ENCODE results near the gene PLD2.

The PLD2 gene, protein sequence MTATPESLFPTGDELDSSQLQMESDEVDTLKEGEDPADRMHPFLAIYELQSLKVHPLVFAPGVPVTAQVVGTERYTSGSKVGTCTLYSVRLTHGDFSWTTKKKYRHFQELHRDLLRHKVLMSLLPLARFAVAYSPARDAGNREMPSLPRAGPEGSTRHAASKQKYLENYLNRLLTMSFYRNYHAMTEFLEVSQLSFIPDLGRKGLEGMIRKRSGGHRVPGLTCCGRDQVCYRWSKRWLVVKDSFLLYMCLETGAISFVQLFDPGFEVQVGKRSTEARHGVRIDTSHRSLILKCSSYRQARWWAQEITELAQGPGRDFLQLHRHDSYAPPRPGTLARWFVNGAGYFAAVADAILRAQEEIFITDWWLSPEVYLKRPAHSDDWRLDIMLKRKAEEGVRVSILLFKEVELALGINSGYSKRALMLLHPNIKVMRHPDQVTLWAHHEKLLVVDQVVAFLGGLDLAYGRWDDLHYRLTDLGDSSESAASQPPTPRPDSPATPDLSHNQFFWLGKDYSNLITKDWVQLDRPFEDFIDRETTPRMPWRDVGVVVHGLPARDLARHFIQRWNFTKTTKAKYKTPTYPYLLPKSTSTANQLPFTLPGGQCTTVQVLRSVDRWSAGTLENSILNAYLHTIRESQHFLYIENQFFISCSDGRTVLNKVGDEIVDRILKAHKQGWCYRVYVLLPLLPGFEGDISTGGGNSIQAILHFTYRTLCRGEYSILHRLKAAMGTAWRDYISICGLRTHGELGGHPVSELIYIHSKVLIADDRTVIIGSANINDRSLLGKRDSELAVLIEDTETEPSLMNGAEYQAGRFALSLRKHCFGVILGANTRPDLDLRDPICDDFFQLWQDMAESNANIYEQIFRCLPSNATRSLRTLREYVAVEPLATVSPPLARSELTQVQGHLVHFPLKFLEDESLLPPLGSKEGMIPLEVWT

DNA sequence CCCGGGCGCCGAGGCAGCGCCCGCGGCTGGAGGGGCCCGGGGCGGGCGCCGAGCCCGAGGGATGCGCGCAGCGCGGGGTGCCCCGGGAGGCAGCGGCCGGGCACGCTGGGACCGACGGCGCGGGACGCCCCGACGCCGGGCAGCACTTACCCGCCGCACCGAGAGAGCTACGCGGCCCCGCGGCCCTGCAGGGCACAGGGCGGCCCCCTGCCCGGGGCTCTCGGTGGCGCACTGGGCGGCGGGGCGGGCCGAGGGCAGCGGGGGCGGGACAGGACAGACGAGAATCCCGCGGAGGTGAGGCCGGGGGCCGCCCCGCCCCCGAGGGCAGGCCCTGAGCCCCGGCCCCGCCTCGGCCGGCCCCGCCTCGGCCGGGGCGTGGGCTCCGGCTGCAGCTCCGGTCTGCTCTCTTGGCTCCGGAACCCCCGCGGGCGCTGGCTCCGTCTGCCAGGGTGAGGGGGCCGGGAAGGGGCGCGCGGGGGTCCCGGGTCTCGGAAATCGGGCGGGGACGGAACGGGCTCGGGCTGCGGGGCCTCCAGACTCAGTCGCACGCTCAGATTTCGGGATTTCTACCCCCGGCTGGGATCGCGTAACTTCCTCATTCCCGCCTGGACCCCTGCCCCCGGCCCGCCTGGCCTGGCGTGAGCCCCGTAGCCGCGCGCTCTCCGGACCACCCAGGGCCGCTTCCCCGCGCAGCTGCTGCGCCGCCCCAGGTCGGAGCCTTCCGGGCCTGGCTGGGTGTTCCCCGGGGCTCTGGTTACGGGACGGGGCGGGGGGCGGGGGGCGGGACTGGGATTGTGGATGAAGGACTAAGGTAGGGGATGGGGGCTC lies at the start of gene PLD2:
PLD2 (plus strand) TSS at position 376 of the 828 bp plus-strand sequence. CDS start 621 bp downstream, outside the sequence.
- DNase-seq (ENCODE audit: low read depth in 2 of 2), result peak in 1 of 2 experiments; percentile 31

DNA sequence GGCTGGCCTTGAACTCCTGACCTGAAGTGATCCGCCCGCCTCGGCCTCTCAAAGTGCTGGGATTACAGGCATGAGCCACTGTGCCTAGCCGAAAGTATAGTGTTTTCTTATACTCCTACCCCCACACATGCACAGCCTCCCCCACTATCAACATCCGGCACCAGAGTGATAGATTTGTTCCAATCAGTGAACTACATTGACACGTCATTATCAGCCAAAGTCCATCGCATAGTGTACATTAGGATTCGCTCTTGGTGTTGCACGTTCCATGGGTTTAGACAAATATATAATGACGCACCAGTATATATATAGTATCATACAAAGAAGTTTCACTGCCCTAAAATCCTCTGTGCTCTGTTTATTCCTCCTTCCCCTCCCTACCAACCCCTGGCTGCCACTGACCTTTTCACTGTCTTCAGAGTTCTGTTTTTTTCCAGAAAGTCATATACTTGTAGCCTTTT lies 47.1 kb upstream of the PLD2 start:
- no peak for DNase-seq (ENCODE audit: low read depth in 2 of 2)

DNA sequence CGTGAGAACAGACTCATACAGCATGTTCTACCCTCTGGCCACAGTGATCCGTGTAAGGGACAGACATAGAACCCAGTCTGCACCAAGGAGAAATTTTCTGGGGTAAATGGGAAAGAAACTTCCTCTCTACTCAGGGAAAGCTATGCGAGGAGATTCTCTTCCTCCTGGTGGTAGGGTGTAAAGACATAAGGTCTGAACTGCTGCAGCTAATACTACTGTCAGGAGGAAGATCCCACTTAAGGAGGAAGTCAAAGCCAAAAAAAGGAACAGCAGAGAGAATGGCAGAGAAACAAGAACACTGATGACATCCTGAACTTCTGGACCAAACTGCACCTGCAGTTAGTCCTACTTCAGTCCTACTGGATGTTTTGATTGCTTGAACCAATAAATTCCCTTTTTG lies 42.4 kb upstream of the PLD2 start:
- no peak for DNase-seq (ENCODE audit: low read depth in 2 of 2)

DNA sequence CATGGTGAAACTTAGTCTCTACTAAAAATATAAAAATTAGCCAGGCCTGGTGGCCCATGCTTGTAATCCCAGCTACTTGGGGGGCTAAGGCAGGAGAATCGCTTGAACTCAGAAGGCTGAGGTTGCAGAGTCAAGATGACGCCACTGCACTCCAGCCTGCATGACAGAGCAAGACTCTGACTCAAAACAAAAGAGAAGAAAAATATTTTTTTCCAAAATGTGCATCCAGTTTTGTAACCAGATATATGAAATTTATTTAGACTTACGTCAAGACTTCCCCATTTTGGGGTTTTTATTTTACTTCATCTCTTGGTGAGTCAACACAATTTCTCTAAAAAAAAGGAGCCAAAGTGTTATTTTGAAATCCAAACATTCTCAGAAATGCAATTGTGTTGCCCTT lies 40.8 kb upstream of the PLD2 start:
- no peak for DNase-seq (ENCODE audit: low read depth in 2 of 2)

DNA sequence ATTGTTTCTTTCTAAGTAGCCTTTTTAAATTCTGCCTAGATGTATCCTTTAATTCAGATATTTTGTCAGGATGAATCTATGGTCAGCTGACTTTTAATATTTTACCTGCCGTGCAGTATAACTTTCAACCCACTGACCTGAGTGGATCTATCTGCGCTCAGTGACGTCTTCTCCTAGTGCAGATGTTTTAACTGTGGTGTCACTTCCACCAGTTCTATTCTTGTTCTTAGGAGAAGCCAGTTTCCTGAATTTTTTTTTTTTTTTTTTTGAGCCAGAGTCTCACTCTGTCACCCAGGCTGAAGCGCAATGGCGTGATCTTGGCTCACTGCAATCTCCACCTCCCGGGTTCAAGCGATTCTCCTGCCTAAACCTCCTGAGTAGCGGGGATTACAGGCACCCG lies 40.2 kb upstream of the PLD2 start:
- DNase-seq (ENCODE audit: low read depth in 2 of 2), result no peak

DNA sequence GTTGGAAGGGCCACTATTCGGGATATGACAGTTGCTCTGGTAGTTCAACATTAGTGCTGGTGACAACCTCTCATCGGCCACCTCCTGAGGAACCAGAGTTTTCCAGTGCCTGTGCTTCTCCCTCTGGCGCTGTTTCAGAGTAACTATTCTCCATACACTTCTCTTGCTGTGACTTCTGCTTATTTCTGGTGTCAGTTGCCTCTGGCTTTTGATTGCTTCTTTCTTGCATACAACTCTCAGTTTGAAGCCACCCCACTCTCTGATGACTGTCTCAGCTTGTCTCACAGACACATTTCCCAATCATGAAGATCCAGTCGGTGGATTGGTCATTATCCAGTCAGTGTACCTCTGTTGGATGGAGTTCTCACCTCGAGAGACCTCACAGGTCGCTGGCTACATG lies 38.7 kb upstream of the PLD2 start:
- DNase-seq (ENCODE audit: low read depth in 2 of 2), result no peak

DNA sequence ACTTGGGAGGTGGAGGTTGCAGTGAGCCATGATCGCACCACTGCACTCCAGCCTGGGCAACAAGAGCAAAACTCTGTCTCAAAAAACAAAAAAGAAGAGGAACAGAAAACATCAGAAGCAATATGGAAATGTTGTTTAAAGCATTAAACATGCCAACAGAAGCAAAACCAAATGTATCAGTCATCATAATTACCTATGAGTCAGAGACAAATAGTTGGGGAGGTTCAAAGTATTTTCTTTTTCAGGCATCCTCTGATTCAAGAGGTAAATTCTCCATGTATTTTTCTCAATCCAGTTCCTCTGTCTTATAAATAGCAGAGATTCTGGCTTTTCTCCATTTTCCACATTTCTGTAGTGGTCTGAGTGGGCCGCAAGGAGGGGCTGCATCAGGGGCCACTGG lies 37.3 kb upstream of the PLD2 start:
- DNase-seq (ENCODE audit: low read depth in 2 of 2), result no peak

DNA sequence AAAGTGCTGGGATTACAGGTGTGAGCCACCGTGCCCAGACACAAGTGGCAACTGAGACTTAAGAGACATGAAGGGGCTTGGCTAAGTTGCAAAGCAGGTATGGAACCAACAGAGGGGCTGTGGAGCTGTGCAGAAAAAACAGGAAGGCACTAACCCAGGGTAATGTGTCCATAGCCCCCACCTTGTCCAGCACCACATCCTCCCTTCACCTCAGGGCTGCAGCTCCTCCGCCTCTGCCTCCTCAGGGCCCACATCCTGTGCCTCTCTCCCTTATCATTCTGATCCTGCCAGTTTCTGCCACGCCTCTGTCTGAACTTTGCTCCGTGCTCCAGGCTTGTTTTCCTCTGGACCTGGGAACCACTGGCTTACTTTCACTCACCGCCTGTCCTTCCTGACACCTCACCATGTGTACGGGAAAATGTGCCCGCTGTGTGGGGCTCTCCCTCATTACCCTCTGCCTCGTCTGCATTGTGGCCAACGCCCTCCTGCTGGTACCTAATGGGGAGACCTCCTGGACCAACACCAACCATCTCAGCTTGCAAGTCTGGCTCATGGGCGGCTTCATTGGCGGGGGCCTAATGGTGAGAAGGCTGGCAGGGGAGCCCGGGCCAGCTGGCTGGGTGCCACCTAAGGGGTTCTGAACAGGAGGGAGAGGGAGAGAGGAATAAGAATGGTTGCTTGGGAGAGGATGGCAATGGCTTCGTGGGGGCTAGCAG lies 35.3 kb upstream of the PLD2 start, which contains the start of gene TM4SF5:
TM4SF5 (plus strand) TSS at position 368 of the 716 bp plus-strand sequence; CDS start at position 405, 37 bp downstream.
- DNase-seq (ENCODE audit: low read depth in 2 of 2), result no peak

DNA sequence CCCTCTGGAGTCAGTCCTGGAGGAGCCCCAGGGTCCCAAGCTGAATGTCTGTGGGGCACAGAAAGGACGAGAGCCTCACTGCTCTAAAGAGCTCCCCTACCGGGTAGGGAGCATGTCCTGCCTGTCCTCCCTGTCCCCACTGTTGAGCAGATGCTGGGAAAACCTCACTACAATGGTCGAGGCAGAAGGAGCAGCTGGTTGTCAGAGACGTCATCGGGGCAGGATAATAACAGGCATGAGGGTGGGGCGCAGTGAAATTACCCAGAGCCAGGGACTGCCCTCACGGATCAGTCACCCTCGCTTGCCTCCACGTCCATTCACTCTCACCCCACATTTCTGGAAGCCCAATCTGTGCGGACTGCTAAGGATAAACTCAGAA lies 34.7 kb upstream of the PLD2 start:
- no peak for DNase-seq (ENCODE audit: low read depth in 2 of 2)

DNA sequence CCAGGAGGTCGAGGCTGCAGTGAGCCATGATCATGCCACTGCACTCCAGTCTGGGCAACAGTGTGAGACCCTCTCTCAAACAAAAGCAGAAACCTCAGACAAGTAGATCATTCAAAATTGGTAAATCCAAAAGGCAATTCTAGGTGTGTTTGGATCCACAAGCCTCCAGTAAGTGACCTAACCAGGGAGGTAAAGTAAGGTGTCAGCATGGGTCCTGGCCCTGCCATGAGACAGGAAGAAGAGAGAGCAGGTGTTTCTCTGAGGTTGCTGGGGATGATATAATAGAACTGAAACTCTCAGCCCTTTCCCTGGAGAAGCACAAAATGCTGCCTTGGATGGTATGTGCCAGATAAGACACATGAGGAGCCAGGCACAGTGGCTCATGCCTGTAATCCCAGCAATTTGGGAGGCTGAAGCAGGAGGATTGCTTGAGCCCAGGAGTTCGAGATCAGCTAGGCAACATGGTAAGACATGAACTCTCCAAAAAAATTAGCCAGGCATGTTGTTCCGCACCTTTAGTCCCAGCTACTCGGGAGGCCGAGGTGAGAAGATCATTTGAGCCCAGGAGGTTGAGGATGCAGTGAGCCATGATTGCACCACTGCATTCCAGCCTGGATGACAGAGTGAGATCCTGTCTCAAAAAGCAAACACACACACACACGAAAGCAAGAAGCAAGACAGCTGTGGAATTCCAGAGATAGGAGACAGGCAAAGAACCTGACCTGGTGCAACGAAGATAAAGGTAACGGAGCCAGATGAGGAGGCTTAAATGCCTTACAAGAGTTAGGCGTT lies 28.8 kb upstream of the PLD2 start:
- no peak for DNase-seq (ENCODE audit: low read depth in 2 of 2)

DNA sequence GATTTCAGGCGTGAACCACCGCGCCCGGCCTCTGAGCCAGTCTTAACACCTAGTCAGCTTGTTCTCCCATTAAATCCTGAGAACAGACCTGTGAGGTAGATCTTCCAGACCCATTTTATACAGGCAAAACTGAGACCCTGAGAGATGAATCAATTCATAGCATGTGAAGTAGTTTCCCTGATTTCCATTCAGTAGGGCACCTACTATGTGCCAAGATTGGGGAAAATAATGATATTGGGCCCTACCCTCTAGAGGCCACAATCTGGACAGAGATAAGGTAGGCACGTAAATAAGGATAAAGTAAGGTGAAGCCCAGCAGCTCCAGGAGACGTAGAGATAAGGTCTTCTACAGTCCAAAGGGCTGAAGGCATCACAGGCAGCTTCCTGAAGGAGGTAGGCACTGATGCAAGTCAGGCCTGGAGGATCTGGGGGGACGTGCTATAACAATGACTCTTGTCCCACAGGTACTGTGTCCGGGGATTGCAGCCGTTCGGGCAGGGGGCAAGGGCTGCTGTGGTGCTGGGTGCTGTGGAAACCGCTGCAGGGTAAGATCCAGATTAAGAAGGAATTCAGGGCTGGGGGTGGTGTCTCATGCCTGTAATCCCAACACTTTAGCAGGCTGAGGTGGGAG lies 26.5 kb upstream of the PLD2 start:
- no peak for DNase-seq (ENCODE audit: low read depth in 2 of 2)

DNA sequence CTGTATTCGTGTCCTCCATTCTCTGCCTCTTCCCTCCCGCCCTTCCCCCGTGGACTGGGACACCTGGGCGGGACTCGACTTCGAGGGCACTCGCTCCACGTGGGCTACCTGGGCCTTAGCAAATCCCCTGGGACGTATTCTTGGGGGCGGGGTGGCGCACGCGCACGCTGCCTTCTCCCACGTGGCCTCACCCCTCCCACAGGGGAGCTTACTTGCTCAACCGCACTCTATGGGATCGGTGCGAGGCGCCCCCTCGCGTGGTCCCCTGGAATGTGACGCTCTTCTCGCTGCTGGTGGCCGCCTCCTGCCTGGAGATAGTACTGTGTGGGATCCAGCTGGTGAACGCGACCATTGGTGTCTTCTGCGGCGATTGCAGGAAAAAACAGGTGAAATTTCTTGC lies 24.3 kb upstream of the PLD2 start:
- no peak for DNase-seq (ENCODE audit: low read depth in 2 of 2)

DNA sequence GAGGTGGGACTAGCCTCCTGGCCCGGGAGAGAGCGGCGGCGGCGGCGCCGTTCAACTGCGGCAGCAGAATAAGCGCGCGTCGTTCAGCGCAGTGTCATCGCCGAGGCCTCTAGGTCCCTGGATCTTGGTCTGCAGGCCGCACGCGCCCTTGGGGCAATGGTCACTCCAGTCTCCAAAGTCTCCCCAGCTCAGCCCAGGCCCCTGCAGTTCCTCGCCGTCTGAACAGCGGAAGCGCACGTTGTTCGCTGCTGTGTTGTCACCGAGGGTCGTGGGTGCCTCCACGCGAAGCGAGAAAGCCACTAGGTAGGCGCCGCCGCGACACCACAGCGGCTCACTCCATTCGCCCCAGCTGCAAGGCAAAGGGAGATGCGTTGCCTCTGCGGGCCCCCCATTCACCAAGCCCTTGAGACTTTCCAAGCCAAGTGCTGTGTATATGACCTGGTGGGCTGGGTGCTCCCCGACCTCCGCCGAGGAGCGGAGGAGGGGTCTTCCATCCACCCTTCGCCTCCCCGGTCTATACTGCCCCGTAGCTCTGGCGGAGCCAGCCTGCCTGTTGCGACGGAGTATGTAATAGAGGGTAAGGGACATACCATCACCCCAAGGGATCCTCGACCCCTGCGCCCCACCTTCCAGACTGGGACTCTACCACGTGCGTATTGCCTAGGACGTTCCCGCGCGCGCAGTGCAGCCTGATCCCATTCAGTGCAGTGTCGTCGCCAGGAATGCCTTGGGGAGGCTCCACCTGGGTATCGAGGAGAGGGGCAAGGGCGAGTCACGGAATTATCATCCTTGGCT lies 21.4 kb upstream of the PLD2 start:
- DNase-seq (ENCODE audit: low read depth in 2 of 2), result no peak

DNA sequence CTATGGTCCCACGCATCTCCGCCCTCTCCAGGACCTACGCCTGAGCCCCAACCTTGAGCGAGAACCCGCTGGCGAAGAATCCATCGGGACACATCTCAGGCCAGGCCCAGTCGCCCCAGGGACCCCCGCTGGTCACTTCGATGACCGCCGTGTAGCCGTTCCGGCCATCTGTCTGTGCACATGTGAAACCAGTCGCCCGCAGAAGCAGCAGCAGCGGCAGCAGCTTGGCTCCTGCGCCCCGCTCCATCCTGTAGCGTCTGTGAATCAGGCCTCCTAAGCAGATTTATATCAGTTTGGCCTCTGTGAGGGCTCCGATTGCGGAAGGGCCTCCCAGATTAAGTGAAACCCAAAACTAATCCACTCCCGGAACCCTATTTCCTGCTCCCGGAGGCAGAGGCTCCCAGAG lies 20.8 kb upstream of the PLD2 start, which contains the start of gene VMO1:
VMO1 (minus strand) TSS at position 259 of the 406 bp plus-strand sequence; CDS start at position 247, 12 bp downstream.
- no peak for DNase-seq (ENCODE audit: low read depth in 2 of 2)

DNA sequence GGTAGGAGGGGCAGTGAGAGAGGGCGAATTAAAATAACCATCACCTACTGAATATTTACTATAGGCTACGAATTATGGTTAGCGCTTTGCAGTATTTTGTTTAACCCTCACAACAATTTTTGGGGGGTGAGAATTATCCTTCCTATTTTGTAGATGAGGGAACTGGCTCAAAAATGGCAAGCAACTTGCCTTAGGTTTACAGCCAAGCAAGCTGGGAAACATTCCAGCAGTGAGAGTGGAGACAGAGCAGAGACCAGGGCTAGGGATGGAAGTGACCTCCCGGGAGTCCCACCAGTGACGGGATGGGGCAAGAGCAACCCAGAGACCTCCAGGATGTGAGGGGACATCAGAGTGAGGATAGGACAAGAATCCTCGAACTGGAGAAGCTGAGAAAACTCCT lies 20.4 kb upstream of the PLD2 start:
- no peak for DNase-seq (ENCODE audit: low read depth in 2 of 2)

DNA sequence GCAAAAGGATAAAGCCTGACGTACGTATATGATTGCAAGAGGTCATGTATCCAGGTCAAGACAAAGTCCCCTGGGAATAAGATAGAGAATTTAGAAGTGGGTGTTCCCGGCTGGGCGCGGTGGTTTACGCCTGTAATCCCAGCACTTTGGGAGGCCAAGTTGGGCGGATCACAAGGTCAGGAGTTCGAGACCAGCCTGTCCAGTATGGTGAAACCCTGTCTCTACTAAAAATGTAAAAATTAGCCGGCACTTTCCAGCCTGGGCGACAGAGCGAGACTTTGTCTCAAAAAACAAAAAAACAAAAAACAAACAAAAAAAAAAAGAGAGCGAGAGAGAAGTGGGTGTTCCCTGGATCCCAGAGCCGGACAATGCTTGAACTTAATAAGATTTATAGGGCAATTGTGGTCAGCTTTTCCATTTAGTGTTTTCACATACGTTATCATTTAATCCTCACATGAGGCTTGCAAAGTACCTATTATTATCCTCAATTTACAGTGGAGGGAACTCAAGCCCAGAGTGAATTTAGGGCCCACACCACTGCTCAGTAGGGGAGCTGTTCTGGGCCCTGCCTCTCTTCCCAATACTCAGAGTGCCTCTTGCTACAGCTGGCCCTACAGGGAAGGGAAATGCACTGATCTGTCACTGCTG lies 18.7 kb upstream of the PLD2 start:
- DNase-seq (ENCODE audit: low read depth in 2 of 2), result no peak

DNA sequence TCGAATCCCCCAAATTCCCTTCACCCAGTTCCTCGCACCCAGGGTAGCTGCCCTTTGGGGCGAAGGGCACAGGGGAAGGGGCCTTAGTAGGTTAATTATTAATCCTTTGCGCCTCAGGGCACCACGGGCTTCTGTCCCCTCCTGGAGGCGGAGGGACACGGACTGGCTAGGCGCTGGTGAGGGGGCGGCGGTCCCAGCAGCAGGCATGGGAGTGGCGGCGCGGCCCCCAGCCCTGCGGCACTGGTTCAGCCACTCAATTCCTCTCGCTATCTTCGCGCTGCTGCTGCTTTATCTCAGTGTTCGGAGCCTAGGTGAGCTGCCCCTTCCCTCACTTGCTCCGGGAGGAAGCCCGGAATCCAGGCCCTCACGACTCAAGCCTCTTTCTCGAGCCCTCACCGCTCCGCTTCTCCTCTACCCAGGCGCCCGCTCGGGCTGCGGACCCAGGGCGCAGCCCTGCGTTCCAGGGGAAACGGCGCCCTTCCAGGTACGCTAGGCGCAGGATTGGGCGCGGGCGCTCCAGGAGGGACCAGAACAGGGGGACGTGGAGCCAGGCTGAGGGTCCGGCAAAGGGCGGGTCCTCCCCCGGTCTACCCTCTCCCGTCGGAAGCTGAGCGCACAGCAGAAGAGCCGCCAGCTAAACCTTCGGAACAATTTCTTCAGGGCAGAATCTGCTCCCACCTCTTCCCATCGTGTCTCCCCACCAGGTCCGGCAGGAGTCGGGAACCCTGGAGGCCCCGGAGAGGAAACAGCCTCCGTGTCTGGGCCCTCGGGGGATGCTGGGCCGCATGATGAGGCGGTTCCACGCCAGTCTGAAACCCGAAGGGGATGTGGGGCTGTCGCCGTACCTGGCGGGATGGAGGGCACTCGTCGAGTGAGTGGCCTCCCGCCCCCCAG lies 17.9 kb upstream of the PLD2 start, which contains the start of gene GLTPD2:
GLTPD2 (plus strand) TSS at position 158 of the 894 bp plus-strand sequence; CDS start at position 206, 48 bp downstream.
- DNase-seq (ENCODE audit: low read depth in 2 of 2), result no peak
